ENCODE results near the gene BRD4. TPM values are rescaled to one million over a fixed set of nuclear protein-coding genes. Genes with fewer than 3 reads are reported as not detected.

The BRD4 gene
- total RNA-seq, 1 donor = 25.7 TPM

- H3K4me2 ChIP-seq (ENCODE audit: insufficient read depth, low read length) = no peak overlapping the region
- H3K9me3 ChIP-seq (ENCODE audit: low read depth, low read length) = no peaks in the 10 kb centered on the region
- H3K27me3 ChIP-seq (ENCODE audit: insufficient read depth, low read length) = no peaks in the 10 kb centered on the region
- DNase-seq (ENCODE audit: insufficient read length, low spot score, missing footprints) = peak; percentile 67
- no peak overlapping the region for H2AFZ ChIP-seq (ENCODE audit: low read length)
- no peak overlapping the region for H3K27ac ChIP-seq (ENCODE audit: low read depth, low read length)
- H4K20me1 ChIP-seq (ENCODE audit: insufficient read depth, low read length) = peaks cover 91% of the 10 kb centered on the region
- H3K36me3 ChIP-seq (ENCODE audit: insufficient read depth, low read length) = no peaks in the 10 kb centered on the region
- H3K4me1 ChIP-seq (ENCODE audit: insufficient read depth, low read length) = peaks cover 33% of the 10 kb centered on the region
- H3K79me2 ChIP-seq (ENCODE audit: insufficient read depth, low read length) = peaks cover 98% of the 10 kb centered on the region
- no peak for TF ChIP-seq CTCF (IDR thresholded peaks at IDR 0.05; ENCODE audit: extremely low read depth, low read depth, low read length)
- H3K4me3 ChIP-seq (ENCODE audit: insufficient read depth, low read length) = no peak overlapping the region
Observed at GRCh38 chr19:15291089-15291488, 41.2 kb downstream of the BRD4 start.

- Histone ChIP-seq H3K27ac (ENCODE audit: low read depth, low read length) (no peak overlapping the region), H3K4me3 (ENCODE audit: insufficient read depth, low read length) (no peak overlapping the region), H3K79me2 (ENCODE audit: insufficient read depth, low read length) (peaks cover 98% of the 10 kb centered on the region), H2AFZ (ENCODE audit: low read length) (no peak overlapping the region), H4K20me1 (ENCODE audit: insufficient read depth, low read length) (peaks cover 96% of the 10 kb centered on the region), H3K27me3 (ENCODE audit: insufficient read depth, low read length) (no peaks in the 10 kb centered on the region), H3K9me3 (ENCODE audit: low read depth, low read length) (no peaks in the 10 kb centered on the region), H3K36me3 (ENCODE audit: insufficient read depth, low read length) (no peaks in the 10 kb centered on the region), H3K4me1 (ENCODE audit: insufficient read depth, low read length) (peaks cover 34% of the 10 kb centered on the region), H3K4me2 (ENCODE audit: insufficient read depth, low read length) (no peak overlapping the region)
- DNase-seq (ENCODE audit: insufficient read length, low spot score, missing footprints) = no peak
- no peak for TF ChIP-seq CTCF (IDR thresholded peaks at IDR 0.05; ENCODE audit: extremely low read depth, low read depth, low read length)
Observed at GRCh38 chr19:15290166-15290565, 42.2 kb downstream of the BRD4 start.

- no peak for TF ChIP-seq CTCF (IDR thresholded peaks at IDR 0.05; ENCODE audit: extremely low read depth, low read depth, low read length)
- no peak overlapping the region for H3K27ac ChIP-seq (ENCODE audit: low read depth, low read length)
- H3K4me3 ChIP-seq (ENCODE audit: insufficient read depth, low read length) = no peak overlapping the region
- no peaks in the 10 kb centered on the region for H3K36me3 ChIP-seq (ENCODE audit: insufficient read depth, low read length)
- DNase-seq (ENCODE audit: insufficient read length, low spot score, missing footprints) = no peak
- H3K4me2 ChIP-seq (ENCODE audit: insufficient read depth, low read length) = no peak overlapping the region
- H3K27me3 ChIP-seq (ENCODE audit: insufficient read depth, low read length) = no peaks in the 10 kb centered on the region
- H3K79me2 ChIP-seq (ENCODE audit: insufficient read depth, low read length) = peaks cover 98% of the 10 kb centered on the region
- peaks cover 39% of the 10 kb centered on the region for H3K4me1 ChIP-seq (ENCODE audit: insufficient read depth, low read length)
- H2AFZ ChIP-seq (ENCODE audit: low read length) = no peak overlapping the region
- H4K20me1 ChIP-seq (ENCODE audit: insufficient read depth, low read length) = peaks cover 96% of the 10 kb centered on the region
- no peaks in the 10 kb centered on the region for H3K9me3 ChIP-seq (ENCODE audit: low read depth, low read length)
Observed at GRCh38 chr19:15289673-15290072, 42.7 kb downstream of the BRD4 start.

DNA sequence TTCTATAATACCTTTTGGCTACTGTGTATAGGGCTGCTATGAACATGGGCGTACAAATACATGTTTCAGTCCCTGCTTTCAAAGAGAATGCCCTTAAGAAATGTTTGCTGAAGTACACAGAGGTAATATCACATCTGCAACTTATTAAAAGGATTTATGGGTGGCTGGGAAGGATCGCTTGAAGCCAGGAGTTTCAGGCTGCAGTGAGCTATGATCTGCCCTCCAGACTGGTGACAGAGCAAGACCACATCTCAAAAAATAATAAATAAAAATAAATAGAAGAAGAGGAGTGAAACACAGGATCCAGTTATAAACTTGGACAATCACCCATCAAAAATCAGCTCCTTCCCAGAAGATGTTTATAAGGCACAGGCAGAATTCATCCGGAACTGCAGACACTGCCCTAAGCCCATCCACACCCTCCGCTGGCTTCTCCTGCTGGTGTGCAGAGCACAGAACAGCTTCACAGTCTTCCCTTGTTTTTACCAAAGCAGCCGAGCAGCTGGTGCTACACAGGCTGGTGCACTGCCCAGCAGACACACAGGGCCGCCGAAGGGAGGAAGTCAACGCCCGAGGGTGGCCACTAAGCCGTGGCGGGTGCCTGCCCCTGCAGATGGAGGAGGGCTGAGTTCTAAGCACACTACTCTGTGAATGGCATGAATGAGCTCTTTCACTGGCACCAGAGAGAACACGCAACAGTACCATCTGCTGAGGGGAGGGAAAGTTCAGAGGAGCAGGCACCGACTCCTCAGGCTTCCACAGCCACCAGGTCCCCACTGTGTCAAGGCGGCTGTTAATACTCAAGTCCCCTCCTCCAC lies 44.0 kb downstream of the BRD4 start:
- Histone ChIP-seq H3K27ac (ENCODE audit: low read depth, low read length) (no peak overlapping the region), H3K4me1 (ENCODE audit: insufficient read depth, low read length) (peaks cover 40% of the 10 kb centered on the region), H3K36me3 (ENCODE audit: insufficient read depth, low read length) (no peaks in the 10 kb centered on the region), H3K27me3 (ENCODE audit: insufficient read depth, low read length) (no peaks in the 10 kb centered on the region), H2AFZ (ENCODE audit: low read length) (no peak overlapping the region), H3K9me3 (ENCODE audit: low read depth, low read length) (no peaks in the 10 kb centered on the region), H3K4me3 (ENCODE audit: insufficient read depth, low read length) (no peak overlapping the region), H3K79me2 (ENCODE audit: insufficient read depth, low read length) (peaks cover 98% of the 10 kb centered on the region), H3K4me2 (ENCODE audit: insufficient read depth, low read length) (no peak overlapping the region), H4K20me1 (ENCODE audit: insufficient read depth, low read length) (peaks cover 96% of the 10 kb centered on the region)
- DNase-seq (ENCODE audit: insufficient read length, low spot score, missing footprints) = no peak
- TF ChIP-seq CTCF (IDR thresholded peaks at IDR 0.05; ENCODE audit: extremely low read depth, low read depth, low read length) = no peak

Measured in osteoblast (primary cell).